ENCODE results near the gene MICAL3. TPM values are rescaled to one million over a fixed set of nuclear protein-coding genes. Genes with fewer than 3 reads are reported as not detected.

Gene MICAL3
- total and polyA plus RNA-seq, 9 of the 15 experiments (the other 6 are each of a cell fraction or from before 2014, with no cell fraction given): 0.53 to 32.1 (median 12.3) TPM

DNA sequence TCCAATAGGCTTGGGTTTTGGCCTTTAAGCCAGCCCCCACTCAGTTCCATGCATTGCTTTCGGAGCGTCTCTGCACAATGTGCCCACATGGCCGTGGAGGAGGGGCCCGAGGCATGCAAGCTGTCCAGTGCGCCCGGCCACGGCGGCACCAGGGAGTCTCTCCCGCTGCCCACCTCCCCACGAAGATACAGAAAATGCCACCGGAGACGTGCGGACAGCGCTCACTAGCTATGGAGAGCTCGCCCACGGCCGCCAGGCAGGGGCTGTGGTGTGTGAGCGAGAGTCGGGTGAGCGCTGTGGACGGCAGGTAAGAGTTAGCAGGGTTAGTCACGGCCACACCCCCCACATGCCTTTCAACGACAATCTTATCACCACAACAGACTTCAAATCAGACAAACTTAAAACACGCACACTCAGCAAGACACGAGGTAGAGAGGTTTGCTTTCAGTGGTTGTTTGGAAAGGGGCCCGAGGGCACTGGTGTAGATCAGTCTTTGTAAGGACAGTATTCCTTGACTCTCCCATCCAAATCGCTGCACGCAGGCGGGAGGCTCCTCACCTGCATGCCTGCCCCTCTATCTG, 231.4 kb downstream of the MICAL3 start:
- no TSS peak for BruUV-seq (replicated peaks)
- Histone ChIP-seq H3K9me1 (ENCODE audit: control insufficient read depth, insufficient read depth, low read length) (peaks cover 8% of the 10 kb centered on the region), H2AFZ (ENCODE audit: low read depth, low read length) (no peak overlapping the region), H3K9me3 (replicated peaks; ENCODE audit: control insufficient read depth, insufficient read depth, low read depth, low read length) (no peaks in the 10 kb centered on the region), H3K4me3 (no peak overlapping the region), H3K36me3 (ENCODE audit: control insufficient read depth, insufficient read depth, low read length) (no peaks in the 10 kb centered on the region; the same call in 2 of the 3 replicates), H3K4me1 (replicated peaks in 1 of 2; ENCODE audit: control insufficient read depth in 2 of 2, insufficient read depth in 2 of 2, low read length in 2 of 2) (peaks cover 9 to 36% of the 10 kb centered on the region in 2 experiments; a peak in 4 of 5 replicates), H3K27ac (ENCODE audit: extremely low read depth, low read depth, low read length) (no peak overlapping the region), H3K27me3 (ENCODE audit: control insufficient read depth in 2 of 2, insufficient read depth in 2 of 2, low read length in 2 of 2) (no peaks in the 10 kb centered on the region), H3K79me2 (ENCODE audit: control insufficient read depth, insufficient read depth, low read length) (no peaks in the 10 kb centered on the region), H3K9ac (ENCODE audit: insufficient read depth in 1 of 2, low read depth in 2 of 2, low read length in 2 of 2) (peak overlapping the region in 1 of 2 experiments; percentile 79; a peak in 2 of 4 replicates), H4K20me1 (replicated peaks; ENCODE audit: control insufficient read depth, insufficient read depth, low read length) (0 out of 2 replicates have a peak, but pooled peaks cover 9% of the 10 kb centered on the region), H3K4me2 (ENCODE audit: insufficient read depth, low read length) (no peak overlapping the region)
- ChIA-PET CTCF (ENCODE audit: low intra/inter-chr PET ratio) (interaction anchor here (0.5 kb wide), 1 partner anchor 227 kb away, joined by 5 read pairs; no protein-coding TSS in a partner anchor), POLR2A (interaction anchor here (1.2 kb wide), 1 partner anchor 13 kb away, joined by 3 read pairs; no protein-coding TSS in a partner anchor)
- in situ Hi-C loops (cut with MboI): no loop called here
- 51% methylated on average over 29 of the region's 29 CpGs for WGBS (ENCODE audit: insufficient coverage, low coverage, missing lambda C conversion rate)
- ATAC-seq: 0 out of 3 replicates have a peak, but pooled peaks have one; percentile 6
- DNase-seq (ENCODE audit: extremely low read depth in 1 of 4, low spot score in 3 of 4): peak in 2 of 4 experiments; percentile 60 to 64
- FAIRE-seq: peak; percentile 69
- intact Hi-C loops (cut with micrococcal nuclease): no loop called here
- TF ChIP-seq MYBL2 (IDR thresholded peaks at IDR 0.05; ENCODE audit: low read depth) (no peak), MYBL2 (CRISPR knock-in tag; IDR thresholded peaks at IDR 0.05; ENCODE audit: borderline replicate concordance) (no peak), C11orf30 (IDR thresholded peaks at IDR 0.05; ENCODE audit: low read depth) (peak; percentile 67), CBX3 (IDR thresholded peaks at IDR 0.05; ENCODE audit: borderline replicate concordance in 1 of 2, low read length in 2 of 2) (no peak), RNF219 (CRISPR knock-in tag; IDR thresholded peaks at IDR 0.05) (no peak), ZKSCAN3 (CRISPR knock-in tag; IDR thresholded peaks at IDR 0.05) (no peak), POLR2AphosphoS5 (IDR thresholded peaks at IDR 0.05; ENCODE audit: control insufficient read depth, insufficient read depth, low read depth, low read length) (no peak), MXI1 (IDR thresholded peaks at IDR 0.05; ENCODE audit: low read depth, low read length) (no peak), CBFA2T3 (IDR thresholded peaks at IDR 0.05) (0 out of 2 replicates have a peak, but pooled peaks have one; percentile 8), U2AF2 (optimal IDR thresholded peaks at IDR 0.05; ENCODE audit: low read depth, low read length) (no peak), ZBTB17 (CRISPR knock-in tag; IDR thresholded peaks at IDR 0.05) (no peak), NRF1 (conservative IDR thresholded peaks at IDR 0.05 in 1 of 2, IDR thresholded peaks at IDR 0.05 in 1 of 2) (0 out of 4 replicates have a peak, but pooled peaks of 1 of the 2 experiments have one; percentile 12), RBM39 (optimal IDR thresholded peaks at IDR 0.05; ENCODE audit: low read depth, low read length) (no peak)

All from K562 (cell line).